H1 (cell line): ENCODE measurements around the gene SF3B2. TPM values are rescaled to one million over a fixed set of nuclear protein-coding genes. Genes with fewer than 3 reads are reported as not detected.

ENCODE experiments used
- CTCF ChIA-PET: fragments of 300-600 bp; sonication (Branson Sonifier 250); formaldehyde crosslinking; loops from one replicate; lab custom pipeline; 2021; ENCODE audit not compliant: partially characterized antibody; lab: Charles Lee
- POLR2A ChIA-PET: fragments of 300-600 bp; sonication (Branson Sonifier 250); formaldehyde crosslinking; loops from one replicate; lab custom pipeline; 2021; ENCODE audit warnings: inconsistent platforms; ENCODE audit not compliant: partially characterized antibody; lab: Charles Lee
- DNase-seq, 2 experiments: peaks; one replicate each; pipeline versions ENCODE4 v3.0.0 to v3.0.0-alpha.2; 2010 to 2022; ENCODE audit warnings: low spot score in 2 of 2, low read depth in 1 of 2, mixed read lengths in 1 of 2
- FAIRE-seq: peaks from 2 replicates; lab custom pipeline; 2011; peaks lifted over from hg19 to GRCh38; lab: Jason Lieb, UNC
- H2AFZ ChIP-seq: 2 replicates; pipeline ENCODE4 v1.8.1; 2012; ENCODE audit warnings: low read length, inconsistent platforms
- H2AK5ac ChIP-seq: 2 replicates; pipeline ENCODE4 v1.6.1; 2013; ENCODE audit warnings: low read depth, low read length
- H2BK120ac ChIP-seq: replicated peaks from 2 replicates; pipeline ENCODE3; 2013; ENCODE audit warnings: low read depth, low read length, inconsistent platforms
- H2BK12ac ChIP-seq: 2 replicates; pipeline ENCODE4 v1.6.1; 2013; ENCODE audit warnings: low read depth, low read length
- H2BK15ac ChIP-seq: 2 replicates; pipeline ENCODE4 v1.6.1; 2013; ENCODE audit warnings: low read length
- H2BK20ac ChIP-seq: 2 replicates; pipeline ENCODE4 v1.6.1; 2013; ENCODE audit warnings: low read length
- H2BK5ac ChIP-seq: 2 replicates; pipeline ENCODE4 v1.6.1; 2013; ENCODE audit warnings: low read depth, low read length
- H3K14ac ChIP-seq: 2 replicates; pipeline ENCODE4 v1.6.1; 2013; ENCODE audit warnings: inconsistent platforms; ENCODE audit not compliant: insufficient read length
- H3K18ac ChIP-seq: 2 replicates; pipeline ENCODE4 v1.6.1; 2013; ENCODE audit warnings: low read length; ENCODE audit errors: extremely low read depth
- H3K23ac ChIP-seq: 2 replicates; pipeline ENCODE4 v1.6.1; 2013; ENCODE audit warnings: inconsistent platforms; ENCODE audit not compliant: insufficient read length
- H3K23me2 ChIP-seq: 2 replicates; pipeline ENCODE4 v1.6.1; 2013; ENCODE audit warnings: low read depth, low read length
- H3K27ac ChIP-seq: 2 replicates; pipeline ENCODE4 v1.6.1; 2011; ENCODE audit warnings: low read depth, low read length, inconsistent platforms
- H3K27me3 ChIP-seq, 4 experiments: replicated peaks in 1 of 4; 1 replicate in 1 of 4; 2 replicates in 3 of 4; pipeline versions ENCODE4 v1.6.1 to v1.8.1; 2011 to 2013; ENCODE audit warnings: low read length in 3 of 4, mild to moderate bottlenecking in 3 of 4, inconsistent platforms in 2 of 4, mixed read lengths in 2 of 4, moderate library complexity in 1 of 4; ENCODE audit not compliant: control insufficient read depth in 3 of 4, insufficient read depth in 3 of 4; ENCODE audit errors: extremely low read depth in 1 of 4
- H3K36me3 ChIP-seq, 4 experiments: 2 replicates each; pipeline versions ENCODE4 v1.6.1 to v1.8.1; 2011 to 2013; ENCODE audit warnings: mild to moderate bottlenecking in 4 of 4, low read length in 3 of 4, moderate library complexity in 2 of 4, control low read depth in 1 of 4, inconsistent platforms in 1 of 4; ENCODE audit not compliant: insufficient read depth in 4 of 4, control insufficient read depth in 2 of 4
- H3K4ac ChIP-seq: replicated peaks from 2 replicates; pipeline ENCODE3; 2013; ENCODE audit warnings: low read length, low read depth, mixed read lengths, inconsistent platforms; ENCODE audit not compliant: insufficient read length
- H3K4me1 ChIP-seq, 4 experiments: replicated peaks in 1 of 4; 1 replicate in 1 of 4; 2 replicates in 3 of 4; pipeline versions ENCODE4 v1.6.1 to v1.8.1; 2011 to 2013; ENCODE audit warnings: low read length in 3 of 4, inconsistent platforms in 2 of 4, mixed read lengths in 1 of 4; ENCODE audit not compliant: insufficient read depth in 4 of 4, control insufficient read depth in 3 of 4
- H3K4me2 ChIP-seq, 2 experiments: 2 replicates each; pipeline versions ENCODE4 v1.6.1 to v1.8.1; 2011 to 2013; ENCODE audit warnings: low read depth in 2 of 2, low read length in 2 of 2, control low read depth in 1 of 2, inconsistent platforms in 1 of 2, mild to moderate bottlenecking in 1 of 2; ENCODE audit not compliant: insufficient read depth in 1 of 2
- H3K4me3 ChIP-seq, 4 experiments: fragments of 200-600, 300-600 bp in 1 of 4; sonication (generic), shearing (Covaris generic), sonication (Bioruptor Twin) in 1 of 4; 2 replicates each; pipeline versions ENCODE4 v1.5.1 to v1.8.1; 2011 to 2016; ENCODE audit warnings: low read length in 4 of 4, low read depth in 3 of 4, control low read depth in 2 of 4, inconsistent platforms in 2 of 4, mild to moderate bottlenecking in 2 of 4, mixed read lengths in 1 of 4, moderate library complexity in 1 of 4; ENCODE audit not compliant: insufficient read depth in 2 of 4; ENCODE audit errors: extremely low read depth in 1 of 4
- H3K56ac ChIP-seq: replicated peaks from 2 replicates; pipeline ENCODE3; 2013; ENCODE audit warnings: low read depth, mild to moderate bottlenecking, mixed read lengths, low read length, inconsistent platforms; ENCODE audit not compliant: insufficient read length
- H3K79me1 ChIP-seq: 2 replicates; pipeline ENCODE4 v1.6.1; 2013; ENCODE audit warnings: low read depth, low read length, control low read depth
- H3K79me2 ChIP-seq, 2 experiments: 2 replicates each; pipeline versions ENCODE4 v1.6.1 to v1.8.1; 2012 to 2013; ENCODE audit warnings: low read length in 2 of 2, mild to moderate bottlenecking in 2 of 2, inconsistent platforms in 1 of 2; ENCODE audit not compliant: insufficient read depth in 2 of 2, control insufficient read depth in 1 of 2
- H3K9ac ChIP-seq, 4 experiments: replicated peaks in 1 of 4; 1 replicate in 1 of 4; 2 replicates in 3 of 4; pipeline versions ENCODE4 v1.6.1 to v1.8.1; 2011 to 2013; ENCODE audit warnings: low read depth in 3 of 4, low read length in 3 of 4, control low read depth in 2 of 4, mild to moderate bottlenecking in 2 of 4, moderate library complexity in 2 of 4, inconsistent platforms in 1 of 4; ENCODE audit errors: extremely low read depth in 1 of 4
- H3K9me3 ChIP-seq, 2 experiments: 2 replicates each; pipeline versions ENCODE4 v1.6.1 to v1.8.1; 2012 to 2013; ENCODE audit warnings: mild to moderate bottlenecking in 2 of 2, moderate library complexity in 2 of 2, control low read depth in 1 of 2, inconsistent platforms in 1 of 2, low read depth in 1 of 2, low read length in 1 of 2, mixed read lengths in 1 of 2; ENCODE audit not compliant: insufficient read depth in 2 of 2
- H4K20me1 ChIP-seq, 2 experiments: replicated peaks in 1 of 2; 2 replicates each; pipeline versions ENCODE3 to v1.8.1; 2011 to 2013; ENCODE audit warnings: inconsistent platforms in 2 of 2, low read length in 2 of 2, mild to moderate bottlenecking in 1 of 2; ENCODE audit not compliant: insufficient read depth in 2 of 2, control insufficient read depth in 1 of 2
- H4K5ac ChIP-seq: 2 replicates; pipeline ENCODE4 v1.6.1; 2013; ENCODE audit warnings: low read length, low read depth, mixed read lengths, inconsistent platforms; ENCODE audit not compliant: insufficient read length
- H4K8ac ChIP-seq: 2 replicates; pipeline ENCODE4 v1.8.0; 2013; ENCODE audit warnings: mild to moderate bottlenecking, moderate library complexity, low read length, inconsistent platforms; ENCODE audit not compliant: insufficient read depth; ENCODE audit errors: extremely low read depth
- H4K91ac ChIP-seq: replicated peaks from 2 replicates; pipeline ENCODE3; 2013; ENCODE audit warnings: low read length, mixed read lengths, inconsistent platforms; ENCODE audit not compliant: insufficient read length
- ASH2L ChIP-seq: fragments of 200-600, 300-600 bp; sonication (generic); IDR thresholded peaks from one replicate; pipeline ENCODE4 v1.7.1; 2017; ENCODE audit warnings: low read length
- BRCA1 ChIP-seq: IDR thresholded peaks from 2 replicates; pipeline ENCODE4 v1.6.1; 2012; ENCODE audit warnings: low read depth, low read length, improper control_type of control experiment
- CBX8 ChIP-seq: fragments of 300-800, 300-1000 bp; sonication (generic); IDR thresholded peaks from 2 replicates; pipeline ENCODE4 v1.7.1; 2016; ENCODE audit warnings: low read depth, low read length, borderline replicate concordance
- CHD1 ChIP-seq: IDR thresholded peaks from 2 replicates; pipeline ENCODE4 v1.6.1; 2012; ENCODE audit warnings: low read depth, low read length, improper control_type of control experiment
- KDM1A ChIP-seq: fragments of 200-600, 300-600 bp; sonication (generic); IDR thresholded peaks from 2 replicates; pipeline ENCODE4 v1.7.1; 2016; ENCODE audit warnings: mild to moderate bottlenecking, low read length, borderline replicate concordance
- KDM5A ChIP-seq: fragments of 200-600 bp; IDR thresholded peaks from 2 replicates; pipeline ENCODE4 v1.7.1; 2012; ENCODE audit warnings: mild to moderate bottlenecking, low read length, inconsistent platforms, mixed read lengths
- MAFK ChIP-seq: IDR thresholded peaks from 2 replicates; pipeline ENCODE4 v1.6.1; 2012; ENCODE audit warnings: low read depth, mild to moderate bottlenecking, improper control_type of control experiment, low read length
- POLR2AphosphoS5 ChIP-seq: IDR thresholded peaks from 2 replicates; pipeline ENCODE4 v1.6.1; 2011; ENCODE audit warnings: low read depth, low read length
- POU5F1 ChIP-seq: IDR thresholded peaks from 2 replicates; pipeline ENCODE4 v1.6.1; 2011; ENCODE audit warnings: low read depth, mild to moderate bottlenecking, low read length, moderate library complexity
- SAP30 ChIP-seq: fragments of 300-600 bp; sonication (generic); IDR thresholded peaks from 2 replicates; pipeline ENCODE4 v1.7.1; 2012; ENCODE audit warnings: low read length, moderate library complexity, mild to moderate bottlenecking, inconsistent platforms; ENCODE audit not compliant: insufficient read depth, insufficient replicate concordance
- SP1 ChIP-seq: IDR thresholded peaks from 2 replicates; pipeline ENCODE4 v1.6.1; 2011; ENCODE audit warnings: low read depth, low read length
- SUZ12 ChIP-seq: fragments of 200-600 bp; sonication (generic); IDR thresholded peaks from 2 replicates; pipeline ENCODE4 v1.6.1; 2012; ENCODE audit warnings: mild to moderate bottlenecking, inconsistent platforms, low read length, moderate library complexity, mixed read lengths
- TAF1 ChIP-seq: IDR thresholded peaks from 2 replicates; pipeline ENCODE4 v1.6.1; 2011; ENCODE audit warnings: mild to moderate bottlenecking, low read depth, low read length
- ZNF274 ChIP-seq: IDR thresholded peaks from 2 replicates; pipeline ENCODE4 v1.7.0; 2012; ENCODE audit warnings: low read length, borderline replicate concordance; ENCODE audit errors: extremely low read depth
- WGBS, 2 experiments: shearing (Covaris generic) in 1 of 2; methylation state at CpG; one replicate each; pipeline versions ENCODE4 v1.1.6 to v1.1.7; 2013 to 2015; ENCODE audit warnings: low lambda C conversion rate in 2 of 2, mixed read lengths in 2 of 2, inconsistent platforms in 1 of 2, low coverage in 1 of 2, missing lambda C conversion rate in 1 of 2; ENCODE audit not compliant: insufficient replicate concordance in 2 of 2, insufficient coverage in 1 of 2, insufficient read length in 1 of 2; ENCODE audit errors: extremely low coverage in 1 of 2, missing lambda C conversion rate in 1 of 2; 5-methylcytosine and 5-hydroxymethylcytosine counted together
- polyA plus RNA-seq, 7 experiments: library from polyadenylated mRNA; depleted of rRNA in 3 of 7; stranded (reverse) in 5 of 7; unstranded in 2 of 7; fragments of >200 nt in 5 of 7; fragments of 200-250 nt in 2 of 7; gene quantifications; 1 replicate in 5 of 7; 2 replicates in 1 of 7; 4 replicates in 1 of 7; pipeline versions ENCODE4 v1.2.1 to v1.2.3, GENCODE V29; 2011 to 2013; ENCODE audit warnings: missing spikeins in 2 of 7, mixed read lengths in 2 of 7
- total RNA-seq: library from RNA; stranded (reverse); fragmentation: NEBNext Ultra II Directional; extraction: Animal tissue kit (Norgen Biotek cat#: 25700); gene quantifications from 2 replicates; pipeline ENCODE4 v1.2.1, GENCODE V29; 2021
- TF ChIP-seq, protein P1 (sequence below): IDR thresholded peaks from 2 replicates; pipeline ENCODE4 v1.6.1; 2011; ENCODE audit warnings: low read depth, mild to moderate bottlenecking, low read length; ENCODE audit not compliant: insufficient read depth

Gene SF3B2
- total and polyA plus RNA-seq, 2 of the 8 experiments (the other 6 are each of a cell fraction or from before 2014, with no cell fraction given) = 182 to 237 TPM

DNA sequence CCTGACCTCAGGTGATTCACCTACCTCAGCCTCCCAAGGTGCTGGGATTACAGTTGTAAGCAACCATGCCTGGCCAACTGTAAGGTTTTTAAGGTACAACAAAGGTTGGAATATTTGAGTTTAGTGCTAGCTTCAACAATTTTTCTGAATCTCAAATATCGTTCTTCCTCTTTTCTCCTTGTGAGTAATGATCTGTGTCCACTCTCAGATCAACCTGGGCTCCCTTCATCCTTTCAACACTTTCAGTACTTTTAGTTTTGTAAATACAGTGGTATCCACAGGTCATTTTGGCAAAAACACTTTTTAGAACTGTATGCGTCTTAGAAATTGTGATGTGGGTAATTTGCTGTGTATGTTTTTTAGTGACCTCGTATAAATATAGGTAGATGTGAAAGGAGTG, 25.8 kb downstream of the SF3B2 start:
- DNase-seq (no peak), FAIRE-seq (no peak)
- no peaks in the 10 kb centered on the region for H3K79me2 ChIP-seq
- H3K4me1 ChIP-seq = no peaks in the 10 kb centered on the region
- H3K18ac ChIP-seq = no peak overlapping the region
- H3K9ac ChIP-seq = no peak overlapping the region
- no peak overlapping the region for H2AFZ ChIP-seq
- H4K91ac ChIP-seq = no peak overlapping the region
- no peak overlapping the region for H2BK15ac ChIP-seq
- H3K27me3 ChIP-seq = no peaks in the 10 kb centered on the region
- H3K56ac ChIP-seq = no peak overlapping the region
- H3K23me2 ChIP-seq = no peaks in the 10 kb centered on the region
- H4K8ac ChIP-seq = no peak overlapping the region
- no peak overlapping the region for H4K5ac ChIP-seq
- 0 out of 8 replicates have a peak, but pooled peaks cover 0 to 3% (median 0%) of the 10 kb centered on the region in 4 experiments for H3K36me3 ChIP-seq
- H3K4ac ChIP-seq = no peak overlapping the region
- CTCF ChIA-PET = interaction anchor here (3.8 to 3.9 kb wide), 2 partner anchors 9 to 56 kb away, joined by 16 to 17 read pairs; no protein-coding TSS in a partner anchor
- H2BK5ac ChIP-seq = no peak overlapping the region
- H4K20me1 ChIP-seq = no peaks in the 10 kb centered on the region
- H2BK20ac ChIP-seq = no peak overlapping the region
- H3K23ac ChIP-seq = no peak overlapping the region
- H3K4me3 ChIP-seq = no peak overlapping the region
- H3K14ac ChIP-seq = no peak overlapping the region
- no peaks in the 10 kb centered on the region for H3K9me3 ChIP-seq
- no peaks in the 10 kb centered on the region; the same call in 1 of the 2 replicates for H3K79me1 ChIP-seq
- no peak overlapping the region for H2AK5ac ChIP-seq
- no peak overlapping the region for H3K27ac ChIP-seq
- 92% methylated on average over 3 of the region's 3 CpGs; no CpG with 5 or more reads in 1 of the 2 experiments for WGBS, 2 experiments
- H3K4me2 ChIP-seq = no peak overlapping the region
- no peak overlapping the region for H2BK12ac ChIP-seq
- POLR2A ChIA-PET = interaction anchor here (2.2 kb wide), 1 partner anchor 7 kb away, joined by 5 read pairs; the partner anchor contains the start of gene PACS1
- no peak overlapping the region for H2BK120ac ChIP-seq
- TF ChIP-seq BRCA1 = no peak
- TF ChIP-seq CBX8 = no peak
- TF ChIP-seq MAFK = no peak
- no peak for TF ChIP-seq SP1
- no peak for TF ChIP-seq SUZ12
- TF ChIP-seq, protein P1, sequence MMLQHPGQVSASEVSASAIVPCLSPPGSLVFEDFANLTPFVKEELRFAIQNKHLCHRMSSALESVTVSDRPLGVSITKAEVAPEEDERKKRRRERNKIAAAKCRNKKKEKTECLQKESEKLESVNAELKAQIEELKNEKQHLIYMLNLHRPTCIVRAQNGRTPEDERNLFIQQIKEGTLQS = no peak
- no peak for TF ChIP-seq POLR2AphosphoS5
- no peak for TF ChIP-seq SAP30
- no peak for TF ChIP-seq KDM5A
- TF ChIP-seq TAF1 = no peak
- no peak for TF ChIP-seq CHD1
- no peak for TF ChIP-seq KDM1A
- no peak for TF ChIP-seq ZNF274
- TF ChIP-seq ASH2L = no peak
- no peak for TF ChIP-seq POU5F1
